GM23338 (cell line): ENCODE data around the gene WDR17.

Experiments used
- CTCF ChIP-seq, 2 experiments: fragments of 200-600 bp in 1 of 2; sonication (generic) in 1 of 2; conservative IDR thresholded peaks; 2 replicates each; pipeline versions ENCODE4 v1.5.1 to v1.6.1; 2016 to 2017; ENCODE audit warnings: antibody characterized with exemption in 2 of 2, low read depth in 2 of 2, mild to moderate bottlenecking in 2 of 2, moderate library complexity in 1 of 2
- EZH2phosphoT487 ChIP-seq: fragments of 200-600 bp; sonication (generic); IDR thresholded peaks from one replicate; pipeline ENCODE4 v1.8.1; 2018; ENCODE audit warnings: antibody characterized with exemption; ENCODE audit not compliant: unreplicated experiment
- POLR2AphosphoS5 ChIP-seq: IDR thresholded peaks from 2 replicates; pipeline ENCODE4 v1.6.1; 2016; ENCODE audit warnings: antibody characterized with exemption, low read depth

GRCh38 chr4:176188654-176189053 is 123.0 kb downstream of the WDR17 start:
- TF ChIP-seq CTCF (conservative IDR thresholded peaks at IDR 0.05; ENCODE audit: low read depth in 2 of 2) (no peak), POLR2AphosphoS5 (no peak), EZH2phosphoT487 (no peak)
